HG03066 (cell line): ENCODE measurements around the gene MATN1.

Experiments
- ATAC-seq: cut with Tn5 transposase; IDR thresholded peaks from one replicate; pipeline ENCODE4 v1.9.1; 2021; ENCODE audit warnings: low read depth; ENCODE audit not compliant: unreplicated experiment

The MATN1 gene

GRCh38 chr1:30684881-30685795, 38.2 kb downstream of the MATN1 start:
- no peak for ATAC-seq

- ATAC-seq = no peak
Measured at GRCh38 chr1:30684259-30684658, 39.1 kb downstream of the MATN1 start.

GRCh38 chr1:30683699-30684098, 39.7 kb downstream of the MATN1 start:
- no peak for ATAC-seq

GRCh38 chr1:30682396-30683275, 40.7 kb downstream of the MATN1 start:
- no peak for ATAC-seq

GRCh38 chr1:30681782-30682181, 41.6 kb downstream of the MATN1 start:
- no peak for ATAC-seq

- no peak for ATAC-seq
Measured at GRCh38 chr1:30680879-30681278, 42.5 kb downstream of the MATN1 start.

GRCh38 chr1:30680429-30680828, 43.0 kb downstream of the MATN1 start:
- no peak for ATAC-seq

GRCh38 chr1:30679976-30680305, 43.4 kb downstream of the MATN1 start:
- no peak for ATAC-seq

GRCh38 chr1:30679201-30679975, 44.0 kb downstream of the MATN1 start:
- no peak for ATAC-seq

GRCh38 chr1:30678209-30678608, 45.2 kb downstream of the MATN1 start:
- ATAC-seq = no peak

- no peak for ATAC-seq
Measured at GRCh38 chr1:30677471-30677870, 45.9 kb downstream of the MATN1 start.

- ATAC-seq = no peak
Measured at GRCh38 chr1:30675761-30676160, 47.6 kb downstream of the MATN1 start.

GRCh38 chr1:30675289-30675688, 48.1 kb downstream of the MATN1 start:
- no peak for ATAC-seq

GRCh38 chr1:30673395-30673794, 50.0 kb downstream of the MATN1 start:
- no peak for ATAC-seq

- no peak for ATAC-seq
Measured at GRCh38 chr1:30672661-30673060, 50.7 kb downstream of the MATN1 start.

- no peak for ATAC-seq
Measured at GRCh38 chr1:30670240-30671060, 52.9 kb downstream of the MATN1 start.

GRCh38 chr1:30668546-30669327, 54.6 kb downstream of the MATN1 start:
- no peak for ATAC-seq

GRCh38 chr1:30668024-30668423, 55.4 kb downstream of the MATN1 start:
- no peak for ATAC-seq

GRCh38 chr1:30666756-30667273, 56.6 kb downstream of the MATN1 start:
- no peak for ATAC-seq
